ENCODE results near the gene STAT6.

The STAT6 gene

GRCh38 chr12:57101892-57102695 is 9.1 kb downstream of the STAT6 start:
- no peak for DNase-seq (ENCODE audit: low spot score)

- no peak for DNase-seq (ENCODE audit: low spot score)
Measured at GRCh38 chr12:57099766-57100165, 11.4 kb downstream of the STAT6 start.

GRCh38 chr12:57099047-57099714 is 12.0 kb downstream of the STAT6 start:
- no peak for DNase-seq (ENCODE audit: low spot score)

GRCh38 chr12:57098546-57098945 is 12.6 kb downstream of the STAT6 start:
- no peak for DNase-seq (ENCODE audit: low spot score)

- no peak for DNase-seq (ENCODE audit: low spot score)
Measured at GRCh38 chr12:57097554-57097835, 13.7 kb downstream of the STAT6 start.

GRCh38 chr12:57096748-57097553 is 14.2 kb downstream of the STAT6 start:
- no peak for DNase-seq (ENCODE audit: low spot score)

- DNase-seq (ENCODE audit: low spot score), result no peak
Measured at GRCh38 chr12:57096099-57096572, 15.0 kb downstream of the STAT6 start.

GRCh38 chr12:57095440-57095839 is 15.7 kb downstream of the STAT6 start:
- DNase-seq (ENCODE audit: low spot score), result no peak

GRCh38 chr12:57094208-57095160 is 16.7 kb downstream of the STAT6 start:
- no peak for DNase-seq (ENCODE audit: low spot score)

GRCh38 chr12:57093415-57094207 is 17.6 kb downstream of the STAT6 start:
- DNase-seq (ENCODE audit: low spot score), result peak; percentile 57

- DNase-seq (ENCODE audit: low spot score), result no peak
Measured at GRCh38 chr12:57092876-57093414, 18.2 kb downstream of the STAT6 start.

- no peak for DNase-seq (ENCODE audit: low spot score)
Measured at GRCh38 chr12:57092529-57092862, 18.7 kb downstream of the STAT6 start.

- DNase-seq (ENCODE audit: low spot score), result no peak
Measured at GRCh38 chr12:57091638-57092528, 19.3 kb downstream of the STAT6 start.

- no peak for DNase-seq (ENCODE audit: low spot score)
Measured at GRCh38 chr12:57090924-57091637, 20.1 kb downstream of the STAT6 start.

- no peak for DNase-seq (ENCODE audit: low spot score)
Measured at GRCh38 chr12:57090490-57090889, 20.7 kb downstream of the STAT6 start.

GRCh38 chr12:57089271-57090245 is 21.6 kb downstream of the STAT6 start:
- peak; percentile 68 for DNase-seq (ENCODE audit: low spot score)

Measured in SK-N-DZ (cell line).